T-helper 22 cell (primary cell): ENCODE measurements around the gene RPL22L1.
"Not testable (repeated sequence)": the region's sequence is repeated elsewhere in the genome, so short reads cannot be mapped to it uniquely, and the experiment has no call there.

Experiments used
- DNase-seq: peaks from one replicate; pipeline ENCODE4 v3.0.0-alpha.2; 2020; ENCODE audit warnings: low read depth

RPL22L1 gene

DNA sequence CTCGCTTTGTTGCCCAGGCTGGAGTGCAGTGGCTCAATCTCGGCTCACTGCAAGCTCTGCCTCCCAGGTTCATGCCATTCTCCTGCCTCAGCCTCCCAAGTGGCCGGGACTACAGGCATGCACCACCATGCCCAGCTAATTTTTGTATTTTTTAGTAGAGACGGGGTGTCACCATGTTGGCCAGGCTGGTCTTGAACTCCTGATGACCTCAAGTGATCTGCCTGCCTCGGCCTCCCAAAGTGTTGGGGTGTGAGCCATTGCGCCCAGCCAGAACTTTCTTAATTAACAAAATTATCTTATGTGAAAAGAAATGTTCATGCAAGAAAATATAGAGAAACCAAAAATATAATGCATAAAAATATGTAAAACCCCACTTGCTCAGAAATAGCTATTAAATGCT is 7.3 kb upstream of the RPL22L1 start:
- DNase-seq, result not testable (repeated sequence)

DNA sequence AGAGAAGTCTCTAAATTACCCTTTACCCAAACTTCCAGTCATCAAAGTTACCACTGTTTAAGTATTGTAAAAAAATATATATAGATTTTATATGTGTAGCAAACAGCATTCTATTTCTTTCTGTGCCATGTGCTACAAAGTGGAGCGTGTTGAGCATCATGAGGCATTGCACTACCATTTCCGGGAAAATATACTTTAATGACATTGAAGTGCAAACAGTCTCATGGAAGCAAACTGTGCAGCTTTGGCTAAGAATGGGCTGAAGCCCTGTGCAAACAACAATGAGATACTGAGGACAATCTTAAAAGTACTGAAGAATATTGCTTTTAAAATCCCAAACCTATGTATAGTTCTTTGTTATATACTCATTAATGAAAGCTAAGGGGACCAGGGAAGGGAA is 6.5 kb upstream of the RPL22L1 start:
- no peak for DNase-seq

DNA sequence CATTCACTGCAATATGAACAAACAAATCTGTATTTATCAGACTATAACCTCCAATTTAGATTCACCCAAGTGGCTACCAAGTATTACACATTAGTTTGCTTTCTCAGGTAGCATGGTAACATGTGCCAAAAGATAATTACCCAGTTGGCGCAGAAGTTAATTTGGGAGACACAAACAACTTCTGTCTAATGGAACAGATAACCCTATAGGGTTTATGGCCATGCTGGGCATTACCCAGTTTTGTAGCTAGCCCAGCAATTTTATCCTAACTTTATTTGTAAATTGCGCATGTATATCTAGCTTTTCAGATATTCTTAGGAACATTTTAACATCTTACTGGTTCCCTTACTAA is 780 bp downstream of the RPL22L1 start:
- no peak for DNase-seq

DNA sequence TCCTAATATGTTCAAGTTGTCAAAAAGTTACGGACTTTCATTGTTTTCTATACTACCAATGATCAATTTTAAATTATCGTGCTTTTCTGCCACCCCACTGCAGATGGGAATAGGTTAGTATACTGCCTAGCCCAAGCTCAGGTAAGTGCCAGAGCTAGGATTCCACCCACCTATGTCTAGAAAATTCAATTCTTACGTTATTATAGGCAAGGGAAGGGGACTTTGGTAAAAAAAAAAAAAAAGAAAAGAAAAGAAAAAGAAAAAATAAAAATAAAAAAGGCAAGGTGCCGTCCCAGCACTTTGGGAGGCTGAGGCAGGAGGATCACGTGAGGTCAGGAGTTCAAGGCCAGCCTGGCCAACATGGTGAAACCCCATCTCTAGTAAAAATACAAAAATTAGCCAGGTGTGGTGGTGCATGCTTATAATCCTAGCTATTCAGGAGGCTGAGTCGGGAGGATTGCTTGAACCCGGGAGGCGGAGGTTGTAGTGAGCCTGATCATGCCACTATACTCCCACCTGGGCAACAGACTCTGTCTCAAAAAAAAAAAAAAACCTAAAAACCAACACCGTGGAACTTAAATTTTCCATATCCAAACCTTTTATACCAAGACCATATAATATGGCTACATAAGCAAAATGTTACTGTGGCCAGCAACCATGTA is 1.3 kb downstream of the RPL22L1 start:
- DNase-seq, result no peak

DNA sequence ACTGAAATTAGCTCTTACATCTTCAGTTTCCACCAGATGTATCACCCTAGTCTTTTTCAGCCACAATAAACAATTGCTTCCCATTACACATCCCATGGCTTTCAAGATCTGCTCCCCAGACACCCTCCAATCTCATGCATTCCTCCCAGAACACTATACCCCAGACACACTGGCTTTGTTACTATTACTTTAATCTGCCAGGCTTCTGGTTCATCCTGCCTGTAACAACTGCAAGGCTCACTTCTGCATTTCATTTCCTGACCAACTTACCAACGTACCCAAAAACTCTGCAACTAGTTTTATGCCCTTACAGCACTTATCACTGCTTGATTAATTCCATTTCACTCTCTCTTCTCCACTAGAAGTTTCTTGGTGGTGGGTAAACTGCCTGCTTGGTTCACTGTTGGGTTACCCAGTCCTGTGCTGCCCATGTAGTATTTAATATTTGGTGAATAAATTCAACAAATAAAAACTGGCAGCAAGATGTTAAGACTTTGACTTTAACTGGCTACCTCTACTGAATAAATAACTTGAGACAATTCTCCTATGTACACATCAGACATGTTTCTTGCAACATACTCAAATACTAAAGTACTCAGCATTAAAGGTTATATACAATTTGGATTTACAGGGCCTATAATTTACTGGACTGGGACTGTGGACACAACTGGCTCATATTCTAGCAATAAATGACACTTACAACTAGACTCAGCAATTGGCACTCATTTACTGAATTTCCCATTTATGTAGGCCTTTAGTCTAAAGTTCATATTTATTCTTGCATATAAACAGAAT is 2.7 kb downstream of the RPL22L1 start:
- DNase-seq, result no peak

DNA sequence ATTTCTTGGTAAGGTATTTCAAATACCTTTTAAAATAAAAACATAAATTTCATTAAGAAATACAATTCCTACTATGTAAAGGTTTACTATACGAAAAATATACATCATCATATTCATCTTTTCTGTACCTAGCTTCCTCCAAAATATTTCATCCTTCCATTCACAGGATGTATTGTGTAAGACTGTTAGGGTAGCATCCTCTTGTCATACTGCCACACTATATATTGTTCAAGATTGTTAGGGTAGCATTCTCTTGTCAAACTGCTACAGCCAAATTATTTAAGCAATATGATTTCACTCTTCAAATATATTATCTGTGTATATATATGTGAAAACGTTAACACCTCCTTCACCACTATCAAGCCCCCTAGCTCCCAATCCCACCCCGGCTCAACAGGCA is 3.5 kb downstream of the RPL22L1 start:
- DNase-seq, result no peak

DNA sequence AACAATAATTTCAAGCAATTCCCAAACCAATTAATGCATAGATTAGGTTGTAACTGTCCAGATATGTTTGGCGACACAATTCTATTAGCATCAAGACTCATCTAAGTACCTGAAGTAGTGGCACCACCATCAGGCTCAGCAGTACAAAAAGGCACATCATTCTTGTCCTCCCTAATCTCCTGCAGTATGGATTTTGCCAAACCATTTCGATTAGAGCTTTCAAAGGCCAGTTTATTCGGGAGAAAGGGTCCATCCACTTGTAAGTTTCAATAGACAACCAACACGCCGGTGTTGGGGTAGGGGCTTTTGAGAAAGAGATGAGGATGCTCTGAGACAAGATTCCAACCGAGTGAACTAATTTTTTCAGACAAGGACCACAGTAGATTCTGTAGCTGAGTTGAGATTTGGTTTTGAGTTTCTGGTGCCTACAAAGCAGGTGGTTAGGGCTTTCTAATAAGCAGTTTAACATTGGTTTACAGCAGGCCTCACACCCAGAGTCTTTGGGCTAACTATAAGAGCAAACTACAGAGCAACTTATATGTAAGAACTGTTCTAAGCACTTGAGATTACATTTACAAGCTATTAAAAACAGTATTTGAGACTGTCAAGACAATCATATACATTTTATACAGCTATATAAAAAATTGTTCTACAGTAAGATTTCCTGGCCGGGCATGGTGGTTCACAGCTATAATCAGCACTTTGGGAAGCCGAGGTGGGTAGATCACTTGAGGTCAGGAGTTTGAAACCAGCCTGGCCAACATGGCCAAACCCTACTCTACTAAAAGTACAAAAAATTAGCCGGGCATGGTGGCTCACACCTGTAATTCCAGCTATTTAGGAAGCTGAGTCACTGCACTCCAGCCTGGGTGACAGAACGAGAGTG is 4.5 kb downstream of the RPL22L1 start:
- DNase-seq, result no peak

DNA sequence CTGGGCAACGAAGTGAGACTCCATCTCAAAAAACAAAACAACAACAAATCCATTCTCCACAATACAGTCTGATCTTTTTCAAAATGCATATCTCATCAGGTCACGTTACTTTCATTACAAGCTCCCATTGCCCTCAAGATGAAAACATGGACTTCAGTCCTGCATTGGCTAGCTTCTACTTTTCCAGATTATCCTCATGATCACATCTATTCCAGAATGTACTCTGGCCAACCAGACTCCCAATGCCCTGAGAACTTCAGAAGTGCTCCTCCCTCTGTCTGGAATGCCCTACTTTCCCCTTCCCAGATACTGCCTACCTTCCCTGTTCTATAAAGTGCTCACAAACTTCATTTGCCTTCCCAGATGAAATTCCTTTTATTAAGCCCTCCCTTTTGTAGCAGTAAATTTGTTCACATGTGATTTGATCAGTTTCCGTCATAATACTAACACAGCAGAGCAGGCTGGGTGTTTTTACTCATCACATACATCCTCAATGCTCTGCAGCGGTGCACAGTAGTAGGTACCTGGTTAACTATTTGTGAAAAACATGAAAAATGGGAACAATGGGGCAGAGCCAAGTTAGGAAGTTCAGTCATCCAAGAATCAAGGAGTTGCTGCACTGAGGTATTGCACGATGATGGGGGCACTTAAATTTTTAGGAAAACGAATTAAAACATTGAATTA is 5.3 kb downstream of the RPL22L1 start:
- no peak for DNase-seq

DNA sequence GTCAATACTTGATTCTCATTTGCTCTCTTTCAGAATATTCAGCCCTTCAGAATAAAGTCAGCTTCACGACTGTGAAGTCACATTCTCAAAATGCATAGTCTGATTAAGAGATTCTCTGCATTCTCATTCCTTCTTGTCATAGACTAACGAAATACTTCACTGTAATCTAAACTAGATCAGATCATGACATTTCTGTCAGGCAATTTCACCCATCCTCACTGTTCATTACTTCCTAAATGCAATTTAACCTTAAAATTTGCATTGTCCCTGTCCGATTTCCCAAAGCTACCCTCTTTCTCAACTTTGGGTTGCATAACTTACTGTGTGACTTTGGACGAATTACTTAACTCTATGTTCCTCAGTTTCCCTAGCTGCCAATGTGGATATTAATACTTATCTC is 6.2 kb downstream of the RPL22L1 start:
- no peak for DNase-seq

DNA sequence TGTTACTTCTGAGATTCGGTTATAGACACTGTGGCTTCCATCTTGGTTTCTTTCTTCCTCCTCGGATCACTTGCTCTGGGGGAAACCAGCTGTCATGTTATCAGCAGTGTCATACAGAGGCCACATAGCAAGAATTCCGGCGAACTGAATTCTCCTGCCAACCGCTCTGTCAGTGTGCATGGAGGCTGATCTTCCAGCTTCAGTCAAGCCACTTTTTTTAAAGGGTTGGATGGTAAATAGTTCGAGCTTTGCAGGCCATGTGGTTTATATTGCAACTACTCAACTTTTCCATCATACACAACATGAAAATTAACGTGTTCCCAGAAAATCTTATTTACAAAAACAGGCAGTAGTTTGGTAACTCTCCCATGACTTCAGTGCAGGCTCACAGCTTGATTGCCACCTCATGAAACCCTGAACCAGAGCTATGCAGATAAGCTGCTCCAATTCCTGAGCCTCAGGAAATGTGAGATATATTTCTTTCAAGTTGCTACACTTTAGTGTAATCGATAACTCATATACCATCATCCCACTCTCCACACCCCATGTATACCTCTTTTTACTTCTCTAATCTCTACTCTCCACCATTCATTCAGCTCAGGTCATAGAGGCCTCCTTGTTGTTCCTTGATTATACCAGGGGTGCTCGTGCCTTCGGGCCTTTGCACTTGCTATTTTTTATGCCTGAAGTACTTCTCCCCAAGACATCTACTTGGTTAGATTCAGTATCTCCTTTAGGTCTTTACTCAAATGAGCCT is 7.2 kb downstream of the RPL22L1 start:
- no peak for DNase-seq

DNA sequence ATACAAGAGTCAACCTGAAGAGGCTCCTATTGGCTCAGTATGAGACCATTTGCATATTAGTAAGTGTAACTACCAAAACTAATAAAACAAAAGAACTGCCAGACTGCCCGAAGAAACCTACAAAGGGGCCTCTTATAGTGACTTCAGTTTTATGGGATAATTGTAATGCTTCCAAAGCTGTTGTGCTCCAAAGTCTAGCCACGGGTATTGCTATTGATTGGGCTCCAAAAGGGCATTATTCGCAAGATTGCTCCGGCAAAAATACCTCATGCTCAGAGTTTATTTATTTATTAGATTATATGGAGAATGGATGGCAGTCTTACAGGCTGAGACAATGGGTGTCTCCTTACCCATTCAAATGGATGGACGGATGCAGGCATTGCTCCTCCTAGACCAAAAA is 11.4 kb downstream of the RPL22L1 start:
- no peak for DNase-seq

DNA sequence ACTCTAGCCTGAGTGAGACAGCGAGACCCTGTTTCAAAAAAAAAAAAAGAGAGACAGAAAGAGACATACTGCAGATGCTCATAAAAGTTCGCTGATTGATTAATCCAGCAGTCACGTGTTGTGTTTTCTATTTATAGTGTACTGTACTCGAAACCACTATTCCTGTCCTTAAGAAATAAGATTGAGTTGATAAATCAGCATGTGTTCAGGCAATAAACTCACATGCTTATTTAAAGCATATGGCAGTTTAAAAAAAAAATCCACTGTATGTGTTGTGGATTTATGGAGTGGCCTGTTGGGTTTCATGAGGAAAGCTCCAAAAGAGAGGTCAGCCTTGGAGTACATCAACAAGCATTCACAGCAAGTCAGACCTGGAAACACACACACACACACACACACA is 17.7 kb downstream of the RPL22L1 start:
- DNase-seq, result no peak

DNA sequence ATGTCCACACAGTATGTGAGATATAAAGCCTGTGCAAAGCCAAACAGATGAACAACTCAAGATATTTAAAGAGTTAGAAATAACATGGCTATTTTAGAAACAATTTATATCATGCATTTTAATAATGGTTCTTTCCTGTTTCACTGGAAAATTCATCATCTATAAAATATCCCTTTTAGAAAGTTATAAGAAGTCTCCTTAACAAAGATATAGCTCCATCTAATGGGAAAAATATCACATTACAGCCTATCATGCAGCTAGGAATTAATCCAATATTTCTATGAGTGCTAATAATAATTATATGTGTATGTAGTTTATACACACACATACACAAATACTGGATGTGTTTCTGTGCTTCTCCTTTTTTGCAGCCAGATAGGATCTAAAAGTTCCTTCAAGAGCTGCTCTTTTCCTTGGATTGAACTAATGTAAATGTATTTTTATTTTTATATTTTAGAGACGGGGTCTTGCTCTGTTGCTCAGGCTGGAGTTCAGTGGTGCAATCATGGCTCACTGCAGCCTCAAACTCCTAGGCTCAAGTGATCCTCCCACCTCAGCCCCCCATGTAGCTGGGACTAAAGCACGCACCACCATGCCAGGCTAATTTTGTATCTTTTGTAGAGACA is 21.6 kb downstream of the RPL22L1 start:
- DNase-seq, result no peak

DNA sequence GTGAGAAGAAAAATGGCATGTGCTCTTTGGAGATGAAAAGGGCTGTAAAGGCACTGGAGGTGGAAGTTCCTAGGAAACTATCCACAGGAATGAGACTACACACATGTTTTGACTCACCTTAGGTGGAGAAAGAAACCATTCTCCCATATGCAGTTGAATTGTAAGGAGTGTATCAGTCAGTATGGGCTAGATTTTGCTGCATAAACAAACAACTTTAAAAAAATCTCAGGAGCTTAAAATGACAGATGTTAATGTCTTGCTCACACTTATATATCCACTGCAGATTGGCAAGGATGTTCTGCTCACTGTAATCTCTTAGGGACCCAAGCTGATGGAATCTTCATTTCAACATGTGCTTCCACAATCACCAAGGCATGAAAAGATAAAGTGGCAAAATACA is 25.6 kb downstream of the RPL22L1 start:
- no peak for DNase-seq

DNA sequence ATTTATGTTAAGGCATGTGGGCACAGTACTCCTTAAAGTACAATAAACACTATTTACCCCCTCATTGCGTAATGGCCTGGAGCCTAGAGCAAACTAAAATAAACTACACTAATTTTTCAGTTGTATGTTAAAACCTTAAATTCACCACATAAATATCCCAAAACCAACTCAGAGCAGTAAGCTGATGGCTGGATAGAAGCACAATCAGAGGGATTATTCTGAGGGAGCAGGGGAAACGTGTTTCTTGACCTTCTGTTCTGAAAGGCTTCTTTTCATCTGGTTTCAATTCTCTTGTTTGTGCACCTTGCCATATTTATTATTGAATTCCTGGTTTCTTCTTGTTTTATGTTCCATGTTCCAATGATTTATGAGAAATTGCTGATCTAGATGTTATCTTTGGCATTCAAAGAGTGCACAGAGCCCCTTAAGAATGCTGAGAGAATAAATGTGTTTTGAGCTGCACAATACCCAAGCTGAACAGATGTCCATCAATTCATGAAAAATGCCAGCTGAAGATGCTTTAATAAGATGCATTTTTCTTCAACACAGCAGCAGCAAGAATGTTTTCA is 29.6 kb downstream of the RPL22L1 start:
- DNase-seq, result no peak

DNA sequence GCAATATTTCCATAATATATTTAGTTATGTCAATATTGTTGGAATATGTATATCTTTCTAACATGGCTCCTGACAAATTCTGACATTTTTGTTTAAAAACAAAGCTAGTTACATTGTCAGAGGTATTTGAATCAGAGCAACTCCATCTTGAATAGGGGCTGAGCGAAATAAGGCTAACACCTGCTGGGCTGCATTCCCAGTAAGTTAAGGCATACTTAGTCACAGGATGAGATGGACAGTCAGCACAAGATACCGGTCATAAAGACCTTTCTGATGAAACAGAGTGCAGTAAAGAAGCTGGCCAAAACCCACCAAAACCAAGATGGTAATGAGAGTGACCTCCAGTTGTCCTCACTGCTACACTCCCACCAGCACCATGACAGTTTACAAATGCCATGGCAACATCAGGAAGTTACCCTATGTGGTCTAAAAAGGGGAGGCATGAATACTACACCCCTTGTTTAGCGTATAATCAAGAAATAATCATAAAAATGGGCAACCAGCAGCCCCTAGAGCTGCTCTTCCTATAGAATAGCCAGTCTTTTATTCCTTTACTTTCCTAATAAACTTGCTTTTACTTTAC is 30.4 kb downstream of the RPL22L1 start:
- no peak for DNase-seq

DNA sequence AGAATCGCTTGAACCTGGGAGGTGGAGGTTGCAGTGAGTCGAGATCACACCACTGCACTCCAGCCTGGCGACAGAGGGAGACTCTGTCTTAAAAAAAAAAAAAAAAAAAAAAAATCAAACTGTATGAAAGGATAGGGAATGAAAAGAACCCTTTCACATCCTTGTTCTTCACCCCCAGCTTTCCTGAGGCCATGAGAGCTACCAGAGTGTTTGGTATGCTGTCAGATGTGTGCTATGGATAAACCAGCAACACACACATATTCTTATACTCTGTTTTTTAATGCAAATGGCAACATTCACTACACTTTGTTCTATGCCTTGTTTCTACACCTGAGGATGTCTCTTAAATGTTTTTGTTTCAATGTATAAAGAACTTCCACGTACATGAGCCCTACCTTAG is 33.5 kb downstream of the RPL22L1 start:
- no peak for DNase-seq

DNA sequence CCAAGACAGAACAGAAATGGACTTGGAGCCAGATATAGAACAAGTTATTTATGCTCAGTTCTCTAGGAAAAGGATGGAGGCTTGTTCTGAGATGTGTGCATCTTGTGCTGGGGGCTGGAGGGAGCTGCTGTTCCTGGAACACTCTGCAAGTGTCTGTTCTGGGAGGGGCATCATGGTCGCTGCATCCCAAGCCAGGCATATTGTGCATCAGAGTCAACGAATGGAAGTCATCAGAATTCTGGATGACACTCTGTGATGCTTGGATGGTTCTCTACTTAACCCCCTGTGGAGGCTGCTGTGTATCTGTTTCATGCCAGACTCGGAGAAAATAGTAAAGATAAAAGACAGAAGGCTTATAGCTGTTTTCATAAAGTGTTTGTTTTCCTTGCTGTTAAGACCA is 34.7 kb downstream of the RPL22L1 start:
- DNase-seq, result no peak

DNA sequence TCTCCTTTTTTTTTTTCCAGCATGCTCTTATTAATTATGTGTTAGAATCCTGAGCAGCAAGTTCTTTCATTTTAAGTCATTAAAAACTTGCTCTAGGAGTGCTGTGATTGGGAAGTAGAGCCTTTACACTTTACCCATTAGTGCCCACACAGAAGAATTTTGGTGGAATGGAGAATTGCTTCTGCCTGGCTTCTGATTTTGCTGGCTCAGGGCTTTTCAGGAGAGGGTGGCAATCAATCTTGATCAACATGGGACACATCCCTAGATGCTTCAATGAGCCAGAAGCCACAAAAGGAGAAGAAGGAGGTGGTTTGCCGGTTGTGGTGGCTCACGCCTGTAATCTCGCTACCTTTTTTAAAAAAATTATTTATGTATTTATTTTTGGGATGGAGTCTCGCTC is 39.4 kb downstream of the RPL22L1 start:
- DNase-seq, result no peak

DNA sequence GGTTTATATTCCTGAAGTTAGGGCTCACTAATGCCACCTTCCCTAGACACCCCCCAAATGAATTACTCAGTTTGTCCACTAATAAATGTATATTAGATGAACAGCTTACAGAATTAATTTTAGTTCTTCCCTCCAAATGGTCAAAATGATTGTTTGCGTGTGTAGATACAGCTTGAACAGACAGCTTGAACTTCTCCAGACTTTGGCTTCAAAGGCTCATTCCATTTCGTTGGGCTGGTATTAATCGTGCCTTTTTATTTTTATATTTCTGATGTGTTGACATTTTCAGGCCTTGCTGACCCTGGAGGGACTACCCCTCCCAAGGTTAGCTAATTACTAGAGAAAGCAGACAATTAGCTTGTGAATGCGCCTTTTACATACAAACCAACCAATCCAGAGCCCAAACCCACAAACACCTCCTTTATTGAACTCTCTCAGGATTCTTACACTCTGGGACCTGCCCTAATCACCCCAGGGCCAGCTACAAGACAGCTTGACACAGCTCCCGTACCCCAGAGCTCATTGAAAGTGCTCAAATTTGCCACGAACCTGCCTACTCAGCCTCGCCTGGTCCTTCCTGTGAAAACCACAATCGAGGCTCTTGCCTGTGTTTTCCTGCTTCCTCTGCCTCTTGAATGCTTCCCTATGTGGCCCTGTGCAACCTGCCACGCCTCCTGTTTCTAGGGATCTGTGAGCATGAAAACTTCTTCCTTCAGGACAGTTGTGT is 40.3 kb downstream of the RPL22L1 start:
- no peak for DNase-seq
